GM12872 (cell line): ENCODE measurements around the gene KDM7A.

Experiments used
- TF ChIP-seq, protein P1 (sequence below): IDR thresholded peaks from 3 replicates; pipeline ENCODE4 v1.5.1; 2011; ENCODE audit warnings: low read depth, mild to moderate bottlenecking, low read length, moderate library complexity; ENCODE audit not compliant: insufficient read depth

The KDM7A gene

DNA sequence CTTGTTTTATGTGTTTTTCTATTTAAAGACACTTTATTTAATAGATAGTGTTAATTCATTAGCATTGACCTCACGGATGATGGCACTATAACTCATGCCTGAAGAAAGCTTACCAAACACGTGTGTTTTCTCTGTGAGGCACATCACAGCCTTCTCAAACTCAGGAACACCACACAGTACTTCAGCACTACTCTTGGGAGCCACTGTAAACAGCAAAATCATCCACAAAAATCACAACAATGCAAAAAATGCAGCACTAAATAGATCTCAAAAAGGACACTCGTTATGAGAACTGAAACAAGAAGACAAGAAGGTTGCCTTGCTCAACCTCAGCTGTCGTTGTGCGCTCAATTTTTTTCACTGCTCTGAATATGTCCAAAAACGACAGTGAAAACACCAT is 102.0 kb downstream of the KDM7A start:
- TF ChIP-seq, protein P1, sequence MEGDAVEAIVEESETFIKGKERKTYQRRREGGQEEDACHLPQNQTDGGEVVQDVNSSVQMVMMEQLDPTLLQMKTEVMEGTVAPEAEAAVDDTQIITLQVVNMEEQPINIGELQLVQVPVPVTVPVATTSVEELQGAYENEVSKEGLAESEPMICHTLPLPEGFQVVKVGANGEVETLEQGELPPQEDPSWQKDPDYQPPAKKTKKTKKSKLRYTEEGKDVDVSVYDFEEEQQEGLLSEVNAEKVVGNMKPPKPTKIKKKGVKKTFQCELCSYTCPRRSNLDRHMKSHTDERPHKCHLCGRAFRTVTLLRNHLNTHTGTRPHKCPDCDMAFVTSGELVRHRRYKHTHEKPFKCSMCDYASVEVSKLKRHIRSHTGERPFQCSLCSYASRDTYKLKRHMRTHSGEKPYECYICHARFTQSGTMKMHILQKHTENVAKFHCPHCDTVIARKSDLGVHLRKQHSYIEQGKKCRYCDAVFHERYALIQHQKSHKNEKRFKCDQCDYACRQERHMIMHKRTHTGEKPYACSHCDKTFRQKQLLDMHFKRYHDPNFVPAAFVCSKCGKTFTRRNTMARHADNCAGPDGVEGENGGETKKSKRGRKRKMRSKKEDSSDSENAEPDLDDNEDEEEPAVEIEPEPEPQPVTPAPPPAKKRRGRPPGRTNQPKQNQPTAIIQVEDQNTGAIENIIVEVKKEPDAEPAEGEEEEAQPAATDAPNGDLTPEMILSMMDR, result no peak

DNA sequence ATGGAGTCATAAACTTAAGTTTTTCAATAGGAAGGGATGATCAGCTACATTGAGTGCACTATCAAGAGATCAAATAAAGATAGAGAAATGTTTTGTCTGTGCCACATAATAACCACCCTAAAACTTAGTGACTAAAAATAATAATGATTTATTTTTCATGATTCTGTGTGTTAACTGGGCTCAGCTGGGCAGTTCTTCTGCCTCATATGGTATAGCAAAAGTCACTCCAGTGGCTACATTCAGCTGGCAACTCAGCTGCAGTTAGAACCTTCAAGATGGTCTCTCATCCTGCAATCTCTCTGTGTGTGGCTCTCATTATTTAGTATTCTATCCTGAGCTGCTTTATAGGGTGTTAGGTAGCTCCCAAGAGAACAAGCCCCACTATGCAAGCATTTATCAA is 106.2 kb downstream of the KDM7A start:
- TF ChIP-seq, protein P1, result no peak

GRCh38 chr7:140069298-140069949 is 107.4 kb downstream of the KDM7A start:
- TF ChIP-seq, protein P1, result no peak

DNA sequence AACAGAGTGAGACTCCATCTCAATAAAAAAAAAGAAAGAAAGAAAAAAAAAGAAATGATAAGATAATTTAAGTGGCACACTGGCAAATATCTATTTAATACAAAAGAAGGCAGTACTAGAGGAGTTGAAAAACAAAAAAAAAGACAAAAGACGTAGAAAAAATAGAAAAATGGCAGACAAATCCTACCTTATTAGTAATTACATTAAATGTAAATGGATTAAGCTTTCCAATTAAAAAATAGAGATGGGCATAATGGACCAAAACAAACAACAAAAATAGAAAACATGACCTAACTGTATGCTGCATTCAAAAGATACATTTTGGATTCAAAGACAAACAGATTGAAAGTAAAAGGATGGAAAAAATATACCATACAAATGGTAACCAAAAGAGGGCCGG is 108.8 kb downstream of the KDM7A start:
- TF ChIP-seq, protein P1, result no peak

DNA sequence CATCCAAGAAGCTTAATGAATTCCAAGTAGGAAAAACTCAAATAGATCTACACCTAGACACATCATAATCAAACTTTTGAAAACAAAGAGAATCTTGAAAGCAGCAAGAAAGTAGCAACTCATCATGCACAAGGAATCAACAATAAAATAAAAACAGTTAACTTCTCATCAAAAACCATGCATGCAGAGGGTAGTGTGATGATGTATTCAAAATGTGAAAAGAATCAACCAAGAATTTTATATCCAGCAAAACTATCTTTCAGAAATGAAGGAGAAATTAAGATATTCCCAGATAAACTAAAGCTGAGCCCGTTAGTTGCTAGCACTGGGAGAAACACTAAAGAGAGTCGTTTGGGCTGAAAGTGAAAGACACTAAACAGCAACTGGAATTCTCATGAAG is 109.7 kb downstream of the KDM7A start:
- TF ChIP-seq, protein P1, result no peak

DNA sequence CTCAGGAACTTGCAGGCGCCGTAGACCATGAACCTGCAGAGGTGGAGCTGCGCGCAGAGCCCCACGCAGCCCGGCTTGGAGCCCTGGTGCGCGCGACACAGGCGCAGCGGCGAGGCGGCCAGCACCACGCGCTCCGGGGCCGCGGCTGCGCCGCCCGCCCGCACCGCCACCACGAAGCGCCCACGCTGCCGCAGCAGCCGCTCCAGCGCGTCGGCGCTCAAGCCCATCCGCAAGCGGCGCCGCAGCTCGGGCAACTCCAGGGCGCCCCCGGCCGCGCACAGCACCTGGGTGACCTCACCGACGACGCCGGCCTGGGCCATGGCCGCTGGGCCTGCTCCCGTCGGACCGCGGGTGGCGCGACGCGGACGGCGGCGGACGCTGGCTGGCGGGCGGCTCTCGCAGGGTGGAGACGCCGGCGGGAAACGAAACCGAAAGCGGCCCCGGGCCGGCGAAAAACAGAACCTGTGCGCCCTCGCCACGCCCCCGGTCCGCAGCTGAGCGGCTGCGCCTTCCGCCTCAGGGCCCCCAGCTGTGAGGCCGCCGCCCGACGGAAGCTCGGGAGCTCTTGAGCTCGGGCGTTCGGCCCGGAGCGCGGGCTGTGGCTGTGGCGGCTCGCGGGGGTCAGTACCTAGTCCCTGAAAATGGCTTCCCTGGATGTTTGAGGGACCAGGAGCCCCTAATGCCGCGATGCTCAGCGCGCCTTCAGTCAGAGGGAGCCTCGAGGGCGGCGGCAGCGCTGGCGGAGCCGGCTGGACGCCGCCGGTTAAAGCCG is 114.1 kb downstream of the KDM7A start, which contains the start of gene PARP12:
TSS of gene PARP12 (minus strand) at position 424 of the 772 bp plus-strand sequence. CDS start at position 320, 104 bp downstream.
- TF ChIP-seq, protein P1, result no peak

DNA sequence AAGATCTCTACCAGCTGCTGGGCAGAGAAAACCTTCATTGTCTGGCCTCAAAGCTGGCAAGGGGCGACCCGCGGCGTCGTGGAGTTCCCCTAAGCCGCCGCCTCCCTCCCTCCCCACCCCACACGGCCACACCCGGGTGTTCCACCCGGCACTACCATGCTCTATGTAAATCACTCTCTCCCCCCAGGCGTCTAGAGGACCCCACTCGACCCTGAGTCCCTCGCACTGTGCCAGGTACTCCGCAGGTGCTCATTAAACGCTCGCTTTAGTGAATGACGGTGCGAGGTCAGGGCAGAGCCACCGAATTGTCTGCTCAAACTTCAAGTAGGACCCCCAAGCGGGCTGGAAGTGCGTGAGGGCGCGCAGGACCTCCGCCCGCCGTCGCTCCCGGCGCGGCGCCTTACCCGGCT is 114.7 kb downstream of the KDM7A start:
- TF ChIP-seq, protein P1, result no peak
